H9 (cell line): ENCODE results near the gene OR52N5. TPM values are rescaled to one million over a fixed set of nuclear protein-coding genes. Genes with fewer than 3 reads are reported as not detected.

ENCODE experiments used
- DNase-seq: peaks from one replicate; pipeline ENCODE4 v3.0.0-alpha.2; 2017
- H2AFZ ChIP-seq: one replicate; pipeline ENCODE4 v1.6.1; 2013; ENCODE audit warnings: mild to moderate bottlenecking, low read length, control low read depth, moderate library complexity
- H2AK5ac ChIP-seq: 2 replicates; pipeline ENCODE4 v1.6.1; 2013; ENCODE audit warnings: low read length, control low read depth, mixed read lengths; ENCODE audit not compliant: insufficient read length
- H2BK120ac ChIP-seq: one replicate; pipeline ENCODE4 v1.6.1; 2013; ENCODE audit warnings: low read depth, mild to moderate bottlenecking, low read length, control low read depth, inconsistent platforms; ENCODE audit not compliant: poor library complexity, severe bottlenecking
- H2BK12ac ChIP-seq: 2 replicates; pipeline ENCODE4 v1.6.1; 2013; ENCODE audit warnings: low read length, control low read depth, mixed read lengths, low read depth; ENCODE audit not compliant: insufficient read length
- H2BK15ac ChIP-seq: 2 replicates; pipeline ENCODE4 v1.6.1; 2013; ENCODE audit warnings: low read depth, low read length, control low read depth
- H2BK20ac ChIP-seq: one replicate; pipeline ENCODE4 v1.6.1; 2013; ENCODE audit warnings: low read depth, mild to moderate bottlenecking, low read length, control low read depth, inconsistent platforms; ENCODE audit not compliant: poor library complexity, severe bottlenecking
- H2BK5ac ChIP-seq: 2 replicates; pipeline ENCODE4 v1.6.1; 2013; ENCODE audit warnings: low read length, control low read depth, mixed read lengths; ENCODE audit not compliant: insufficient read length
- H3K14ac ChIP-seq: 2 replicates; pipeline ENCODE4 v1.6.1; 2013; ENCODE audit warnings: low read length, control low read depth; ENCODE audit not compliant: insufficient read depth
- H3K18ac ChIP-seq: 2 replicates; pipeline ENCODE4 v1.6.1; 2013; ENCODE audit warnings: low read depth, mild to moderate bottlenecking, mixed read lengths, low read length, control low read depth; ENCODE audit not compliant: insufficient read length
- H3K23ac ChIP-seq: 2 replicates; pipeline ENCODE4 v1.6.1; 2013; ENCODE audit warnings: low read length, control low read depth, mixed read lengths, low read depth; ENCODE audit not compliant: insufficient read length
- H3K23me2 ChIP-seq: 2 replicates; pipeline ENCODE4 v1.6.1; 2013; ENCODE audit warnings: low read depth, mild to moderate bottlenecking, mixed read lengths, low read length, control low read depth; ENCODE audit not compliant: insufficient read length, poor library complexity, severe bottlenecking
- H3K27ac ChIP-seq: 2 replicates; pipeline ENCODE4 v1.5.1; 2013; ENCODE audit warnings: low read length, control low read depth, mixed read lengths, low read depth; ENCODE audit not compliant: insufficient read length
- H3K27me3 ChIP-seq: 2 replicates; pipeline ENCODE4 v1.6.1; 2013; ENCODE audit warnings: low read length, control low read depth, inconsistent platforms; ENCODE audit not compliant: insufficient read depth
- H3K4ac ChIP-seq: 2 replicates; pipeline ENCODE4 v1.6.1; 2013; ENCODE audit warnings: low read depth, mild to moderate bottlenecking, control low read depth, inconsistent platforms, low read length, moderate library complexity
- H3K4me1 ChIP-seq: 2 replicates; pipeline ENCODE4 v1.6.1; 2013; ENCODE audit warnings: low read length, control low read depth, inconsistent platforms; ENCODE audit not compliant: insufficient read depth
- H3K4me2 ChIP-seq: 2 replicates; pipeline ENCODE4 v1.6.1; 2013; ENCODE audit warnings: low read length, control low read depth, mixed read lengths; ENCODE audit not compliant: insufficient read length, insufficient read depth
- H3K56ac ChIP-seq: 2 replicates; pipeline ENCODE4 v1.6.1; 2013; ENCODE audit warnings: low read depth, mild to moderate bottlenecking, mixed read lengths, low read length, control low read depth; ENCODE audit not compliant: insufficient read length
- H3K79me1 ChIP-seq: 2 replicates; pipeline ENCODE4 v1.6.1; 2013; ENCODE audit warnings: low read depth, mild to moderate bottlenecking, moderate library complexity, low read length, control low read depth, inconsistent platforms; ENCODE audit not compliant: insufficient read depth, poor library complexity, severe bottlenecking
- H3K79me2 ChIP-seq: 2 replicates; pipeline ENCODE4 v1.6.1; 2013; ENCODE audit warnings: low read length, control low read depth, inconsistent platforms; ENCODE audit not compliant: insufficient read depth
- H3K9ac ChIP-seq: 2 replicates; pipeline ENCODE4 v1.6.1; 2013; ENCODE audit warnings: low read length, control low read depth, mixed read lengths; ENCODE audit not compliant: insufficient read length; ENCODE audit errors: extremely low read depth
- H3K9me3 ChIP-seq: one replicate; pipeline ENCODE4 v1.6.1; 2013; ENCODE audit warnings: low read depth, low read length, inconsistent platforms; ENCODE audit not compliant: control insufficient read depth
- H3T11ph ChIP-seq: one replicate; pipeline ENCODE4 v1.6.1; 2013; ENCODE audit warnings: mild to moderate bottlenecking, low read length, control low read depth, inconsistent platforms
- H4K20me1 ChIP-seq: one replicate; pipeline ENCODE4 v1.6.1; 2013; ENCODE audit not compliant: control insufficient read depth, insufficient read length, insufficient read depth
- H4K5ac ChIP-seq: 2 replicates; pipeline ENCODE4 v1.6.1; 2013; ENCODE audit warnings: low read depth, mild to moderate bottlenecking, mixed read lengths, low read length, control low read depth; ENCODE audit not compliant: insufficient read length
- H4K8ac ChIP-seq: replicated peaks from 2 replicates; pipeline ENCODE4 v1.6.1; 2013; ENCODE audit warnings: low read length, control low read depth, mixed read lengths, low read depth; ENCODE audit not compliant: insufficient read length
- H4K91ac ChIP-seq: 2 replicates; pipeline ENCODE4 v1.6.1; 2013; ENCODE audit warnings: low read depth, mild to moderate bottlenecking, moderate library complexity, mixed read lengths, low read length, control low read depth; ENCODE audit not compliant: insufficient read length
- H3K27ac Mint-ChIP-seq, 3 experiments: 2 replicates in 2 of 3; 3 replicates in 1 of 3; pipeline ENCODE4 v1.8.0; 2020 to 2021; ENCODE audit warnings: mixed read lengths in 3 of 3, mild to moderate bottlenecking in 1 of 3, moderate library complexity in 1 of 3
- H3K27me3 Mint-ChIP-seq: 2 replicates; pipeline ENCODE4 v1.8.0; 2021; ENCODE audit warnings: low read depth, mild to moderate bottlenecking, moderate library complexity, mixed read lengths
- H3K36me3 Mint-ChIP-seq, 3 experiments: 2 replicates in 2 of 3; 3 replicates in 1 of 3; pipeline ENCODE4 v1.8.0; 2020 to 2021; ENCODE audit warnings: low read depth in 3 of 3, mixed read lengths in 3 of 3; ENCODE audit not compliant: insufficient read depth in 1 of 3
- H3K4me1 Mint-ChIP-seq, 2 experiments: 2 replicates each; pipeline ENCODE4 v1.8.0; 2020; ENCODE audit warnings: mixed read lengths in 2 of 2
- H3K4me3 Mint-ChIP-seq, 2 experiments: 2 replicates in 1 of 2; 3 replicates in 1 of 2; pipeline ENCODE4 v1.8.0; 2020 to 2021; ENCODE audit warnings: mild to moderate bottlenecking in 2 of 2, mixed read lengths in 2 of 2, moderate library complexity in 1 of 2
- H3K9me3 Mint-ChIP-seq, 2 experiments: 2 replicates in 1 of 2; 3 replicates in 1 of 2; pipeline ENCODE4 v1.8.0; 2020; ENCODE audit warnings: mild to moderate bottlenecking in 2 of 2, mixed read lengths in 2 of 2, moderate library complexity in 1 of 2
- WGBS: extraction: QIAGEN DNeasy Blood & Tissue Kit; methylation state at CpG from one replicate; pipeline ENCODE4 v1.1.7; 2013; ENCODE audit warnings: missing lambda C conversion rate, low lambda C conversion rate, mixed read lengths; ENCODE audit not compliant: insufficient read length; ENCODE audit errors: extremely low coverage; 5-methylcytosine and 5-hydroxymethylcytosine counted together
- long read RNA-seq: library from polyadenylated mRNA; unstranded; transcript quantifications from one replicate; pipeline ENCODE4 v2.0.0, GENCODE V29; 2020
- total RNA-seq: library from RNA; stranded (reverse); gene quantifications from 2 replicates; pipeline ENCODE4 v1.2.1, GENCODE V29; 2021
- TF ChIP-seq, protein P1 (sequence below): fragments of 200-600 bp; sonication (generic); conservative IDR thresholded peaks from 3 replicates; pipeline ENCODE4 v1.8.0; 2021; ENCODE audit warnings: antibody characterized with exemption, mild to moderate bottlenecking

The OR52N5 gene
- not detected in 2 replicates for total RNA-seq
- long read RNA-seq = 0 reads

GRCh38 chr11:5783255-5783654, at the start of gene OR52N5:
Gene OR52N5 (minus strand): TSS chr11:5783355. CDS start chr11:5778634, 4,721 bp downstream.
- Histone ChIP-seq H4K8ac (no peak within 1 kb of the TSS), H3K4me2 (no peak within 1 kb of the TSS)
- TF ChIP-seq, protein P1, sequence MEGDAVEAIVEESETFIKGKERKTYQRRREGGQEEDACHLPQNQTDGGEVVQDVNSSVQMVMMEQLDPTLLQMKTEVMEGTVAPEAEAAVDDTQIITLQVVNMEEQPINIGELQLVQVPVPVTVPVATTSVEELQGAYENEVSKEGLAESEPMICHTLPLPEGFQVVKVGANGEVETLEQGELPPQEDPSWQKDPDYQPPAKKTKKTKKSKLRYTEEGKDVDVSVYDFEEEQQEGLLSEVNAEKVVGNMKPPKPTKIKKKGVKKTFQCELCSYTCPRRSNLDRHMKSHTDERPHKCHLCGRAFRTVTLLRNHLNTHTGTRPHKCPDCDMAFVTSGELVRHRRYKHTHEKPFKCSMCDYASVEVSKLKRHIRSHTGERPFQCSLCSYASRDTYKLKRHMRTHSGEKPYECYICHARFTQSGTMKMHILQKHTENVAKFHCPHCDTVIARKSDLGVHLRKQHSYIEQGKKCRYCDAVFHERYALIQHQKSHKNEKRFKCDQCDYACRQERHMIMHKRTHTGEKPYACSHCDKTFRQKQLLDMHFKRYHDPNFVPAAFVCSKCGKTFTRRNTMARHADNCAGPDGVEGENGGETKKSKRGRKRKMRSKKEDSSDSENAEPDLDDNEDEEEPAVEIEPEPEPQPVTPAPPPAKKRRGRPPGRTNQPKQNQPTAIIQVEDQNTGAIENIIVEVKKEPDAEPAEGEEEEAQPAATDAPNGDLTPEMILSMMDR = no peak

More at GRCh38 chr11:5783255-5783654, at the start of gene OR52N5:
- no peak within 1 kb of the TSS for H4K91ac ChIP-seq
- no peak for DNase-seq
- Mint-ChIP-seq H3K27me3 (no peaks in the 10 kb centered on the region), H3K36me3 (no peaks in the 10 kb centered on the region), H3K9me3 (no peaks in the 10 kb centered on the region), H3K27ac (no peak within 1 kb of the TSS), H3K4me1 (no peaks in the 10 kb centered on the region), H3K4me3 (no peak within 1 kb of the TSS)
- no peak within 1 kb of the TSS for H3K23ac ChIP-seq
- no peak within 1 kb of the TSS for H3T11ph ChIP-seq
- no peak within 1 kb of the TSS for H2BK15ac ChIP-seq
- H3K79me2 ChIP-seq = no peaks in the 10 kb centered on the region
- no peak within 1 kb of the TSS for H2AFZ ChIP-seq
- H3K14ac ChIP-seq = no peak within 1 kb of the TSS
- H2BK120ac ChIP-seq = no peak within 1 kb of the TSS
- no peak within 1 kb of the TSS for H3K4ac ChIP-seq
- no peak within 1 kb of the TSS for H2BK20ac ChIP-seq
- no peaks in the 10 kb centered on the region for H3K9me3 ChIP-seq
- H2BK12ac ChIP-seq = no peak within 1 kb of the TSS
- no peak within 1 kb of the TSS for H2AK5ac ChIP-seq
- no peak within 1 kb of the TSS for H4K5ac ChIP-seq
- H3K9ac ChIP-seq = no peak within 1 kb of the TSS
- H3K79me1 ChIP-seq = no peaks in the 10 kb centered on the region
- no peaks in the 10 kb centered on the region for H3K23me2 ChIP-seq
- no peak within 1 kb of the TSS for H3K27ac ChIP-seq
- no CpG with 5 or more reads among the region's 4 CpGs for WGBS
- H3K56ac ChIP-seq = no peak within 1 kb of the TSS
- no peaks in the 10 kb centered on the region for H3K27me3 ChIP-seq
- no peaks in the 10 kb centered on the region for H4K20me1 ChIP-seq
- H3K18ac ChIP-seq = no peak within 1 kb of the TSS
- H3K4me1 ChIP-seq = no peaks in the 10 kb centered on the region
- H2BK5ac ChIP-seq = no peak within 1 kb of the TSS
